H1 (cell line): ENCODE measurements around the gene CENPO. TPM values are rescaled to one million over a fixed set of nuclear protein-coding genes. Genes with fewer than 3 reads are reported as not detected.

Experiments used
- CTCF ChIA-PET: fragments of 300-600 bp; sonication (Branson Sonifier 250); formaldehyde crosslinking; loops from one replicate; lab custom pipeline; 2021; ENCODE audit not compliant: partially characterized antibody; lab: Charles Lee
- POLR2A ChIA-PET: fragments of 300-600 bp; sonication (Branson Sonifier 250); formaldehyde crosslinking; loops from one replicate; lab custom pipeline; 2021; ENCODE audit warnings: inconsistent platforms; ENCODE audit not compliant: partially characterized antibody; lab: Charles Lee
- DNase-seq, 2 experiments: peaks; one replicate each; pipeline versions ENCODE4 v3.0.0 to v3.0.0-alpha.2; 2010 to 2022; ENCODE audit warnings: low spot score in 2 of 2, low read depth in 1 of 2, mixed read lengths in 1 of 2
- FAIRE-seq: peaks from 2 replicates; lab custom pipeline; 2011; peaks lifted over from hg19 to GRCh38; lab: Jason Lieb, UNC
- H2AFZ ChIP-seq: 2 replicates; pipeline ENCODE4 v1.8.1; 2012; ENCODE audit warnings: low read length, inconsistent platforms
- H2AK5ac ChIP-seq: 2 replicates; pipeline ENCODE4 v1.6.1; 2013; ENCODE audit warnings: low read depth, low read length
- H2BK120ac ChIP-seq: replicated peaks from 2 replicates; pipeline ENCODE3; 2013; ENCODE audit warnings: low read depth, low read length, inconsistent platforms
- H2BK12ac ChIP-seq: 2 replicates; pipeline ENCODE4 v1.6.1; 2013; ENCODE audit warnings: low read depth, low read length
- H2BK15ac ChIP-seq: 2 replicates; pipeline ENCODE4 v1.6.1; 2013; ENCODE audit warnings: low read length
- H2BK20ac ChIP-seq: 2 replicates; pipeline ENCODE4 v1.6.1; 2013; ENCODE audit warnings: low read length
- H2BK5ac ChIP-seq: 2 replicates; pipeline ENCODE4 v1.6.1; 2013; ENCODE audit warnings: low read depth, low read length
- H3K14ac ChIP-seq: 2 replicates; pipeline ENCODE4 v1.6.1; 2013; ENCODE audit warnings: inconsistent platforms; ENCODE audit not compliant: insufficient read length
- H3K18ac ChIP-seq: 2 replicates; pipeline ENCODE4 v1.6.1; 2013; ENCODE audit warnings: low read length; ENCODE audit errors: extremely low read depth
- H3K23ac ChIP-seq: 2 replicates; pipeline ENCODE4 v1.6.1; 2013; ENCODE audit warnings: inconsistent platforms; ENCODE audit not compliant: insufficient read length
- H3K23me2 ChIP-seq: 2 replicates; pipeline ENCODE4 v1.6.1; 2013; ENCODE audit warnings: low read depth, low read length
- H3K27ac ChIP-seq: 2 replicates; pipeline ENCODE4 v1.6.1; 2011; ENCODE audit warnings: low read depth, low read length, inconsistent platforms
- H3K27me3 ChIP-seq, 4 experiments: replicated peaks in 1 of 4; 1 replicate in 1 of 4; 2 replicates in 3 of 4; pipeline versions ENCODE4 v1.6.1 to v1.8.1; 2011 to 2013; ENCODE audit warnings: low read length in 3 of 4, mild to moderate bottlenecking in 3 of 4, inconsistent platforms in 2 of 4, mixed read lengths in 2 of 4, moderate library complexity in 1 of 4; ENCODE audit not compliant: control insufficient read depth in 3 of 4, insufficient read depth in 3 of 4; ENCODE audit errors: extremely low read depth in 1 of 4
- H3K36me3 ChIP-seq, 4 experiments: 2 replicates each; pipeline versions ENCODE4 v1.6.1 to v1.8.1; 2011 to 2013; ENCODE audit warnings: mild to moderate bottlenecking in 4 of 4, low read length in 3 of 4, moderate library complexity in 2 of 4, control low read depth in 1 of 4, inconsistent platforms in 1 of 4; ENCODE audit not compliant: insufficient read depth in 4 of 4, control insufficient read depth in 2 of 4
- H3K4ac ChIP-seq: replicated peaks from 2 replicates; pipeline ENCODE3; 2013; ENCODE audit warnings: low read length, low read depth, mixed read lengths, inconsistent platforms; ENCODE audit not compliant: insufficient read length
- H3K4me1 ChIP-seq, 4 experiments: replicated peaks in 1 of 4; 1 replicate in 1 of 4; 2 replicates in 3 of 4; pipeline versions ENCODE4 v1.6.1 to v1.8.1; 2011 to 2013; ENCODE audit warnings: low read length in 3 of 4, inconsistent platforms in 2 of 4, mixed read lengths in 1 of 4; ENCODE audit not compliant: insufficient read depth in 4 of 4, control insufficient read depth in 3 of 4
- H3K4me2 ChIP-seq, 2 experiments: 2 replicates each; pipeline versions ENCODE4 v1.6.1 to v1.8.1; 2011 to 2013; ENCODE audit warnings: low read depth in 2 of 2, low read length in 2 of 2, control low read depth in 1 of 2, inconsistent platforms in 1 of 2, mild to moderate bottlenecking in 1 of 2; ENCODE audit not compliant: insufficient read depth in 1 of 2
- H3K4me3 ChIP-seq, 4 experiments: fragments of 200-600, 300-600 bp in 1 of 4; sonication (generic), shearing (Covaris generic), sonication (Bioruptor Twin) in 1 of 4; 2 replicates each; pipeline versions ENCODE4 v1.5.1 to v1.8.1; 2011 to 2016; ENCODE audit warnings: low read length in 4 of 4, low read depth in 3 of 4, control low read depth in 2 of 4, inconsistent platforms in 2 of 4, mild to moderate bottlenecking in 2 of 4, mixed read lengths in 1 of 4, moderate library complexity in 1 of 4; ENCODE audit not compliant: insufficient read depth in 2 of 4; ENCODE audit errors: extremely low read depth in 1 of 4
- H3K56ac ChIP-seq: replicated peaks from 2 replicates; pipeline ENCODE3; 2013; ENCODE audit warnings: low read depth, mild to moderate bottlenecking, mixed read lengths, low read length, inconsistent platforms; ENCODE audit not compliant: insufficient read length
- H3K79me1 ChIP-seq: 2 replicates; pipeline ENCODE4 v1.6.1; 2013; ENCODE audit warnings: low read depth, low read length, control low read depth
- H3K79me2 ChIP-seq, 2 experiments: 2 replicates each; pipeline versions ENCODE4 v1.6.1 to v1.8.1; 2012 to 2013; ENCODE audit warnings: low read length in 2 of 2, mild to moderate bottlenecking in 2 of 2, inconsistent platforms in 1 of 2; ENCODE audit not compliant: insufficient read depth in 2 of 2, control insufficient read depth in 1 of 2
- H3K9ac ChIP-seq, 4 experiments: replicated peaks in 1 of 4; 1 replicate in 1 of 4; 2 replicates in 3 of 4; pipeline versions ENCODE4 v1.6.1 to v1.8.1; 2011 to 2013; ENCODE audit warnings: low read depth in 3 of 4, low read length in 3 of 4, control low read depth in 2 of 4, mild to moderate bottlenecking in 2 of 4, moderate library complexity in 2 of 4, inconsistent platforms in 1 of 4; ENCODE audit errors: extremely low read depth in 1 of 4
- H3K9me3 ChIP-seq, 2 experiments: 2 replicates each; pipeline versions ENCODE4 v1.6.1 to v1.8.1; 2012 to 2013; ENCODE audit warnings: mild to moderate bottlenecking in 2 of 2, moderate library complexity in 2 of 2, control low read depth in 1 of 2, inconsistent platforms in 1 of 2, low read depth in 1 of 2, low read length in 1 of 2, mixed read lengths in 1 of 2; ENCODE audit not compliant: insufficient read depth in 2 of 2
- H4K20me1 ChIP-seq, 2 experiments: replicated peaks in 1 of 2; 2 replicates each; pipeline versions ENCODE3 to v1.8.1; 2011 to 2013; ENCODE audit warnings: inconsistent platforms in 2 of 2, low read length in 2 of 2, mild to moderate bottlenecking in 1 of 2; ENCODE audit not compliant: insufficient read depth in 2 of 2, control insufficient read depth in 1 of 2
- H4K5ac ChIP-seq: 2 replicates; pipeline ENCODE4 v1.6.1; 2013; ENCODE audit warnings: low read length, low read depth, mixed read lengths, inconsistent platforms; ENCODE audit not compliant: insufficient read length
- H4K8ac ChIP-seq: 2 replicates; pipeline ENCODE4 v1.8.0; 2013; ENCODE audit warnings: mild to moderate bottlenecking, moderate library complexity, low read length, inconsistent platforms; ENCODE audit not compliant: insufficient read depth; ENCODE audit errors: extremely low read depth
- H4K91ac ChIP-seq: replicated peaks from 2 replicates; pipeline ENCODE3; 2013; ENCODE audit warnings: low read length, mixed read lengths, inconsistent platforms; ENCODE audit not compliant: insufficient read length
- ATF3 ChIP-seq: IDR thresholded peaks from 2 replicates; pipeline ENCODE4 v1.6.1; 2011; ENCODE audit warnings: low read depth, mild to moderate bottlenecking, low read length; ENCODE audit not compliant: insufficient read depth
- BRCA1 ChIP-seq: IDR thresholded peaks from 2 replicates; pipeline ENCODE4 v1.6.1; 2012; ENCODE audit warnings: low read depth, low read length, improper control_type of control experiment
- CEBPB ChIP-seq: IDR thresholded peaks from 2 replicates; pipeline ENCODE4 v1.6.1; 2012; ENCODE audit warnings: low read depth, low read length
- CTBP2 ChIP-seq: IDR thresholded peaks from 2 replicates; pipeline ENCODE4 v1.7.0; 2011; ENCODE audit warnings: borderline replicate concordance, mild to moderate bottlenecking, moderate library complexity, mixed read lengths, low read length; ENCODE audit not compliant: insufficient read depth, insufficient read length
- EGR1 ChIP-seq: IDR thresholded peaks from 2 replicates; pipeline ENCODE4 v1.6.1; 2011; ENCODE audit warnings: low read depth, low read length, borderline replicate concordance
- EP300 ChIP-seq, 2 experiments: IDR thresholded peaks; 1 replicate in 1 of 2; 2 replicates in 1 of 2; pipeline ENCODE4 v1.6.1; 2011 to 2012; ENCODE audit warnings: low read depth in 2 of 2, low read length in 2 of 2, mild to moderate bottlenecking in 2 of 2, borderline replicate concordance in 1 of 2, inconsistent platforms in 1 of 2, moderate library complexity in 1 of 2
- GABPA ChIP-seq: IDR thresholded peaks from 2 replicates; pipeline ENCODE4 v1.6.1; 2011; ENCODE audit warnings: mild to moderate bottlenecking, low read length, moderate library complexity, borderline replicate concordance; ENCODE audit not compliant: insufficient read depth
- GTF2F1 ChIP-seq: IDR thresholded peaks from 2 replicates; pipeline ENCODE4 v1.6.1; 2012; ENCODE audit warnings: low read depth, low read length, improper control_type of control experiment, borderline replicate concordance
- MAX ChIP-seq: IDR thresholded peaks from 2 replicates; pipeline ENCODE4 v1.6.1; 2012; ENCODE audit warnings: inconsistent platforms
- POLR2AphosphoS5 ChIP-seq: IDR thresholded peaks from 2 replicates; pipeline ENCODE4 v1.6.1; 2011; ENCODE audit warnings: low read depth, low read length
- RXRA ChIP-seq: IDR thresholded peaks from 2 replicates; pipeline ENCODE4 v1.6.1; 2011; ENCODE audit warnings: low read depth, mild to moderate bottlenecking, low read length, moderate library complexity; ENCODE audit not compliant: insufficient read depth
- SP4 ChIP-seq: IDR thresholded peaks from 2 replicates; pipeline ENCODE4 v1.6.1; 2012; ENCODE audit warnings: low read length, inconsistent platforms
- TAF7 ChIP-seq: optimal IDR thresholded peaks from 2 replicates; pipeline ENCODE3; 2011; ENCODE audit warnings: low read depth, mild to moderate bottlenecking, inconsistent platforms, low read length, moderate library complexity, borderline replicate concordance
- WGBS, 2 experiments: shearing (Covaris generic) in 1 of 2; methylation state at CpG; one replicate each; pipeline versions ENCODE4 v1.1.6 to v1.1.7; 2013 to 2015; ENCODE audit warnings: low lambda C conversion rate in 2 of 2, mixed read lengths in 2 of 2, inconsistent platforms in 1 of 2, low coverage in 1 of 2, missing lambda C conversion rate in 1 of 2; ENCODE audit not compliant: insufficient replicate concordance in 2 of 2, insufficient coverage in 1 of 2, insufficient read length in 1 of 2; ENCODE audit errors: extremely low coverage in 1 of 2, missing lambda C conversion rate in 1 of 2; 5-methylcytosine and 5-hydroxymethylcytosine counted together
- polyA plus RNA-seq, 7 experiments: library from polyadenylated mRNA; depleted of rRNA in 3 of 7; stranded (reverse) in 5 of 7; unstranded in 2 of 7; fragments of >200 nt in 5 of 7; fragments of 200-250 nt in 2 of 7; gene quantifications; 1 replicate in 5 of 7; 2 replicates in 1 of 7; 4 replicates in 1 of 7; pipeline versions ENCODE4 v1.2.1 to v1.2.3, GENCODE V29; 2011 to 2013; ENCODE audit warnings: missing spikeins in 2 of 7, mixed read lengths in 2 of 7
- total RNA-seq: library from RNA; stranded (reverse); fragmentation: NEBNext Ultra II Directional; extraction: Animal tissue kit (Norgen Biotek cat#: 25700); gene quantifications from 2 replicates; pipeline ENCODE4 v1.2.1, GENCODE V29; 2021

The CENPO gene
- total and polyA plus RNA-seq, 2 of the 8 experiments (the other 6 are each of a cell fraction or from before 2014, with no cell fraction given), result 34.4 to 46.3 TPM

- DNase-seq, result no peak
- Histone ChIP-seq H4K8ac (no peak overlapping the region), H3K27me3 (no peaks in the 10 kb centered on the region), H3K14ac (no peak overlapping the region), H2BK5ac (no peak overlapping the region), H3K23me2 (no peaks in the 10 kb centered on the region), H3K79me1 (no peaks in the 10 kb centered on the region; the same call in 1 of the 2 replicates), H3K9ac (no peak overlapping the region), H2AFZ (no peak overlapping the region), H2BK120ac (no peak overlapping the region), H3K27ac (no peak overlapping the region), H3K18ac (no peak overlapping the region), H3K9me3 (peaks cover 2 to 8% of the 10 kb centered on the region in 2 experiments; a peak in 1 of 4 replicates), H3K56ac (no peak overlapping the region), H4K5ac (no peak overlapping the region), H3K36me3 (peaks cover 0 to 14% (median 2%) of the 10 kb centered on the region in 4 experiments; a peak in 4 of 8 replicates), H3K4ac (no peak overlapping the region), H2BK12ac (no peak overlapping the region), H2AK5ac (no peak overlapping the region), H2BK15ac (no peak overlapping the region), H4K91ac (no peak overlapping the region), H3K23ac (no peak overlapping the region), H3K4me2 (no peak overlapping the region), H3K4me3 (no peak overlapping the region), H3K79me2 (no peaks in the 10 kb centered on the region; a peak in 1 of 4 replicates), H2BK20ac (no peak overlapping the region), H4K20me1 (no peaks in the 10 kb centered on the region), H3K4me1 (peaks cover 0 to 14% (median 6%) of the 10 kb centered on the region in 4 experiments; a peak in 5 of 7 replicates)
- ChIA-PET POLR2A (no interaction called here), CTCF (interaction anchor here (0.7 to 4.0 kb wide), 4 partner anchors 10 to 43 kb away, joined by 3 to 20 read pairs (median 4); no protein-coding TSS in a partner anchor)
- no peak for FAIRE-seq
- WGBS, 2 experiments, result 89% methylated on average over 9 of the region's 9 CpGs; no CpG with 5 or more reads in 1 of the 2 experiments
- TF ChIP-seq BRCA1 (no peak), GABPA (no peak), RXRA (no peak), EP300 (IDR thresholded peaks at IDR 0.05; ENCODE audit: borderline replicate concordance in 1 of 2, low read depth in 2 of 2, low read length in 2 of 2) (no peak), POLR2AphosphoS5 (no peak), SP4 (no peak), CEBPB (no peak), EGR1 (no peak), ATF3 (no peak), TAF7 (no peak), GTF2F1 (no peak), CTBP2 (no peak), MAX (no peak)
These were observed 43.5 kb downstream of the CENPO start for GRCh38 chr2:24836706-24837105.
